Mesenchymal stem cell (in vitro differentiated cells and primary cell): ENCODE results near the gene CAVIN1.
"Not testable (repeated sequence)": the region's sequence is repeated elsewhere in the genome, so short reads cannot be mapped to it uniquely, and the experiment has no call there.

Experiments used
- DNase-seq: peaks from one replicate; pipeline ENCODE4 v3.0.0-alpha.2; 2013
- H2AFZ ChIP-seq: one replicate; pipeline ENCODE4 v1.6.1; 2013; ENCODE audit warnings: low read depth, mild to moderate bottlenecking, control low read depth, inconsistent platforms, low read length, moderate library complexity
- H2AK5ac ChIP-seq: 2 replicates; pipeline ENCODE4 v1.6.1; 2013; ENCODE audit warnings: low read length, moderate library complexity, mild to moderate bottlenecking, inconsistent platforms; ENCODE audit not compliant: severe bottlenecking
- H2BK120ac ChIP-seq: one replicate; pipeline ENCODE4 v1.6.1; 2013; ENCODE audit warnings: low read depth, mild to moderate bottlenecking, inconsistent platforms, low read length, moderate library complexity
- H2BK12ac ChIP-seq, 2 experiments: one replicate each; pipeline ENCODE4 v1.6.1; 2013; ENCODE audit warnings: inconsistent platforms in 2 of 2, low read length in 2 of 2, mild to moderate bottlenecking in 2 of 2, moderate library complexity in 2 of 2, control low read depth in 1 of 2
- H2BK15ac ChIP-seq: one replicate; pipeline ENCODE4 v1.6.1; 2013; ENCODE audit warnings: mild to moderate bottlenecking, low read depth, inconsistent platforms; ENCODE audit not compliant: poor library complexity, severe bottlenecking
- H2BK5ac ChIP-seq: 2 replicates; pipeline ENCODE4 v1.6.1; 2013; ENCODE audit warnings: low read depth, mild to moderate bottlenecking, low read length, control low read depth, inconsistent platforms; ENCODE audit not compliant: poor library complexity, severe bottlenecking
- H3K14ac ChIP-seq, 2 experiments: one replicate each; pipeline ENCODE4 v1.6.1; 2013; ENCODE audit warnings: inconsistent platforms in 2 of 2, low read length in 2 of 2, control low read depth in 1 of 2, mild to moderate bottlenecking in 1 of 2, moderate library complexity in 1 of 2
- H3K18ac ChIP-seq, 2 experiments: one replicate each; pipeline ENCODE4 v1.6.1; 2013; ENCODE audit warnings: inconsistent platforms in 2 of 2, low read length in 2 of 2, control low read depth in 1 of 2, low read depth in 1 of 2, mild to moderate bottlenecking in 1 of 2
- H3K23ac ChIP-seq, 2 experiments: one replicate each; pipeline ENCODE4 v1.6.1; 2013; ENCODE audit warnings: inconsistent platforms in 2 of 2, low read length in 2 of 2, mild to moderate bottlenecking in 2 of 2, moderate library complexity in 2 of 2, control low read depth in 1 of 2
- H3K27ac ChIP-seq: 2 replicates; pipeline ENCODE4 v1.5.1; 2013; ENCODE audit warnings: mild to moderate bottlenecking, moderate library complexity, low read length, control low read depth, inconsistent platforms; ENCODE audit not compliant: poor library complexity, severe bottlenecking
- H3K27me3 ChIP-seq, 2 experiments: 2 replicates each; pipeline versions ENCODE4 v1.6.1 to v1.7.0; 2013; ENCODE audit warnings: low read length in 2 of 2, mild to moderate bottlenecking in 2 of 2, moderate library complexity in 2 of 2, control low read depth in 1 of 2, inconsistent platforms in 1 of 2; ENCODE audit not compliant: control insufficient read depth in 1 of 2, insufficient read depth in 1 of 2
- H3K36me3 ChIP-seq, 2 experiments: 2 replicates each; pipeline versions ENCODE4 v1.6.1 to v1.7.0; 2013; ENCODE audit warnings: low read length in 2 of 2, control low read depth in 1 of 2, inconsistent platforms in 1 of 2, low read depth in 1 of 2, mild to moderate bottlenecking in 1 of 2; ENCODE audit not compliant: insufficient read depth in 2 of 2, control insufficient read depth in 1 of 2
- H3K4ac ChIP-seq, 2 experiments: one replicate each; pipeline ENCODE4 v1.6.1; 2013; ENCODE audit warnings: inconsistent platforms in 2 of 2, low read length in 2 of 2, mild to moderate bottlenecking in 2 of 2, moderate library complexity in 2 of 2, control low read depth in 1 of 2, low read depth in 1 of 2
- H3K4me1 ChIP-seq: 2 replicates; pipeline ENCODE4 v1.6.1; 2013; ENCODE audit warnings: low read depth, low read length, control low read depth; ENCODE audit not compliant: control insufficient read depth, insufficient read depth
- H3K4me2 ChIP-seq: 2 replicates; pipeline ENCODE4 v1.6.1; 2013; ENCODE audit warnings: low read length, mild to moderate bottlenecking, inconsistent platforms; ENCODE audit not compliant: poor library complexity, severe bottlenecking
- H3K4me3 ChIP-seq, 2 experiments: 2 replicates each; pipeline versions ENCODE4 v1.5.1 to v1.7.0; 2013; ENCODE audit warnings: low read length in 2 of 2, mild to moderate bottlenecking in 2 of 2, control low read depth in 1 of 2, low read depth in 1 of 2; ENCODE audit not compliant: insufficient read depth in 1 of 2
- H3K79me1 ChIP-seq: replicated peaks from 2 replicates; pipeline ENCODE4 v1.6.1; 2013; ENCODE audit warnings: mild to moderate bottlenecking, control low read depth, low read length, inconsistent platforms; ENCODE audit not compliant: poor library complexity, severe bottlenecking
- H3K9ac ChIP-seq: 2 replicates; pipeline ENCODE4 v1.7.0; 2013; ENCODE audit warnings: mild to moderate bottlenecking, low read length, moderate library complexity
- H3K9me3 ChIP-seq: 2 replicates; pipeline ENCODE4 v1.7.0; 2013; ENCODE audit warnings: mild to moderate bottlenecking, low read length; ENCODE audit not compliant: control insufficient read depth
- H4K8ac ChIP-seq: one replicate; pipeline ENCODE4 v1.6.1; 2013; ENCODE audit warnings: inconsistent platforms, mild to moderate bottlenecking, low read length, moderate library complexity
- H4K91ac ChIP-seq: one replicate; pipeline ENCODE4 v1.6.1; 2013; ENCODE audit warnings: mild to moderate bottlenecking, low read length, inconsistent platforms
- WGBS: methylation state at CpG from one replicate; pipeline ENCODE4 v1.1.7; 2013; ENCODE audit warnings: mixed read lengths; 5-methylcytosine and 5-hydroxymethylcytosine counted together

CAVIN1 gene

GRCh38 chr17:42368797-42369561 is 54.1 kb downstream of the CAVIN1 start:
- H2BK15ac ChIP-seq, H3K27ac ChIP-seq, H3K4me2 ChIP-seq, H3K9me3 ChIP-seq, H2BK120ac ChIP-seq, H2BK12ac ChIP-seq, DNase-seq, H3K18ac ChIP-seq, H2BK5ac ChIP-seq, H3K9ac ChIP-seq, H2AFZ ChIP-seq, H2AK5ac ChIP-seq, H4K8ac ChIP-seq, H3K4me1 ChIP-seq, H3K4me3 ChIP-seq, H3K23ac ChIP-seq, H3K27me3 ChIP-seq, H3K79me1 ChIP-seq, H3K4ac ChIP-seq, H4K91ac ChIP-seq, H3K14ac ChIP-seq: not testable (repeated sequence)
- WGBS, result 86% methylated on average over 11 of the region's 12 CpGs
- peaks cover 3 to 16% of the 10 kb centered on the region in 2 experiments for H3K36me3 ChIP-seq

GRCh38 chr17:42368310-42368709 is 54.7 kb downstream of the CAVIN1 start:
- 83% methylated on average over 4 of the region's 5 CpGs for WGBS
- peaks cover 3 to 14% of the 10 kb centered on the region in 2 experiments for H3K36me3 ChIP-seq

GRCh38 chr17:42366176-42367023 is 56.7 kb downstream of the CAVIN1 start:
- not testable (repeated sequence) for H2BK12ac ChIP-seq, H4K91ac ChIP-seq, H3K23ac ChIP-seq, H2BK5ac ChIP-seq, H3K4me1 ChIP-seq, H3K18ac ChIP-seq, H3K14ac ChIP-seq, H2AFZ ChIP-seq, DNase-seq, H3K9me3 ChIP-seq, H3K4me2 ChIP-seq, H4K8ac ChIP-seq, H2BK15ac ChIP-seq, H3K4ac ChIP-seq, H3K27me3 ChIP-seq, H3K9ac ChIP-seq, H3K27ac ChIP-seq, H2AK5ac ChIP-seq, H2BK120ac ChIP-seq, H3K4me3 ChIP-seq
- Histone ChIP-seq H3K79me1 (peaks cover 12% of the 10 kb centered on the region), H3K36me3 (peaks cover 0 to 20% of the 10 kb centered on the region in 2 experiments)
- 88% methylated on average over 13 of the region's 13 CpGs for WGBS

More at GRCh38 chr17:42368310-42368709, 54.7 kb downstream of the CAVIN1 start:
- not testable (repeated sequence) for H3K18ac ChIP-seq, H2AK5ac ChIP-seq, H2BK12ac ChIP-seq, H3K23ac ChIP-seq, H3K27me3 ChIP-seq, H3K4ac ChIP-seq, H2BK120ac ChIP-seq, H3K9ac ChIP-seq, H4K91ac ChIP-seq, H3K4me2 ChIP-seq, H3K4me3 ChIP-seq, H2BK5ac ChIP-seq, H3K79me1 ChIP-seq, H2BK15ac ChIP-seq, H3K14ac ChIP-seq, H3K4me1 ChIP-seq, DNase-seq, H2AFZ ChIP-seq, H3K27ac ChIP-seq, H3K9me3 ChIP-seq, H4K8ac ChIP-seq

- Histone ChIP-seq H3K9me3 (no peaks in the 10 kb centered on the region), H3K36me3 (peaks cover 0 to 16% of the 10 kb centered on the region in 2 experiments), H4K8ac (no peak overlapping the region), H3K4me3 (no peak overlapping the region), H2BK15ac (no peak overlapping the region), H3K27me3 (no peaks in the 10 kb centered on the region), H3K9ac (no peak overlapping the region), H2AFZ (no peak overlapping the region), H3K27ac (peak overlapping the region; percentile 83), H3K4me1 (peaks cover 8% of the 10 kb centered on the region), H2BK120ac (no peak overlapping the region), H2AK5ac (no peak overlapping the region), H3K79me1 (peaks cover 10% of the 10 kb centered on the region), H3K14ac (no peak overlapping the region), H3K18ac (no peak overlapping the region), H2BK12ac (no peak overlapping the region), H2BK5ac (no peak overlapping the region), H3K4me2 (no peak overlapping the region), H3K4ac (no peak overlapping the region), H3K23ac (no peak overlapping the region), H4K91ac (no peak overlapping the region)
- DNase-seq, result peak; percentile 76
- 93% methylated on average over 8 of the region's 9 CpGs for WGBS
Measured at GRCh38 chr17:42365136-42365535, 57.9 kb downstream of the CAVIN1 start.
